Measurements from ENCODE around the gene RBP2. TPM values are rescaled to one million over a fixed set of nuclear protein-coding genes. Genes with fewer than 3 reads are reported as not detected.

The RBP2 gene
- total and polyA plus RNA-seq, 2 of the 8 experiments (the other 6 are each of a cell fraction or from before 2014, with no cell fraction given) = not detected

GRCh38 chr3:139457066-139457465 is 19.2 kb downstream of the RBP2 start:
- Histone ChIP-seq H2AFZ (ENCODE audit: low read length) (no peak overlapping the region), H4K20me1 (replicated peaks in 1 of 2; ENCODE audit: control insufficient read depth in 1 of 2, insufficient read depth in 2 of 2, low read length in 2 of 2) (no peaks in the 10 kb centered on the region), H3K4me2 (ENCODE audit: insufficient read depth in 1 of 2, low read depth in 2 of 2, low read length in 2 of 2) (no peak overlapping the region), H2BK12ac (ENCODE audit: low read depth, low read length) (peak overlapping the region; percentile 72; the same call in 1 of the 2 replicates), H3K79me1 (ENCODE audit: low read depth, low read length) (no peaks in the 10 kb centered on the region), H3K36me3 (ENCODE audit: control insufficient read depth in 2 of 4, insufficient read depth in 4 of 4, low read length in 3 of 4) (no peaks in the 10 kb centered on the region), H3K9ac (replicated peaks in 1 of 4; ENCODE audit: extremely low read depth in 1 of 4, low read depth in 3 of 4, low read length in 3 of 4) (no peak overlapping the region), H3K27ac (ENCODE audit: low read depth, low read length) (no peak overlapping the region), H4K5ac (ENCODE audit: insufficient read length, low read depth, low read length) (no peak overlapping the region), H2BK20ac (ENCODE audit: low read length) (peak overlapping the region; percentile 82; the same call in 1 of the 2 replicates), H4K8ac (ENCODE audit: extremely low read depth, insufficient read depth, low read length) (no peak overlapping the region), H3K4me3 (ENCODE audit: extremely low read depth in 1 of 4, insufficient read depth in 2 of 4, low read depth in 3 of 4, low read length in 4 of 4) (no peak overlapping the region), H4K91ac (replicated peaks; ENCODE audit: insufficient read length, low read length) (no peak overlapping the region), H3K4ac (replicated peaks; ENCODE audit: insufficient read length, low read depth, low read length) (no peak overlapping the region), H2BK5ac (ENCODE audit: low read depth, low read length) (no peak overlapping the region; the same call in 1 of the 2 replicates), H3K18ac (ENCODE audit: extremely low read depth, low read length) (peak overlapping the region; percentile 0; the same call in 1 of the 2 replicates), H3K27me3 (replicated peaks in 1 of 4; ENCODE audit: control insufficient read depth in 3 of 4, extremely low read depth in 1 of 4, insufficient read depth in 3 of 4, low read length in 3 of 4) (no peaks in the 10 kb centered on the region), H3K23me2 (ENCODE audit: low read depth, low read length) (no peaks in the 10 kb centered on the region), H3K4me1 (replicated peaks in 1 of 4; ENCODE audit: control insufficient read depth in 3 of 4, insufficient read depth in 4 of 4, low read length in 3 of 4) (peaks cover 16 to 22% (median 20%) of the 10 kb centered on the region in 4 experiments), H3K23ac (ENCODE audit: insufficient read length) (no peak overlapping the region), H3K79me2 (ENCODE audit: control insufficient read depth in 1 of 2, insufficient read depth in 2 of 2, low read length in 2 of 2) (no peaks in the 10 kb centered on the region), H3K56ac (replicated peaks; ENCODE audit: insufficient read length, low read depth, low read length) (no peak overlapping the region), H2BK15ac (ENCODE audit: low read length) (peak overlapping the region; percentile 90), H2BK120ac (replicated peaks; ENCODE audit: low read depth, low read length) (no peak overlapping the region), H3K9me3 (ENCODE audit: insufficient read depth in 2 of 2, low read depth in 1 of 2, low read length in 1 of 2) (no peaks in the 10 kb centered on the region), H3K14ac (ENCODE audit: insufficient read length) (no peak overlapping the region), H2AK5ac (ENCODE audit: low read depth, low read length) (peak overlapping the region; percentile 93)
- FAIRE-seq (no peak), DNase-seq (ENCODE audit: low read depth in 1 of 2, low spot score in 2 of 2) (no peak)
- ChIA-PET POLR2A (ENCODE audit: partially characterized antibody) (no interaction called here), CTCF (ENCODE audit: partially characterized antibody) (interaction anchor here (0.7 to 8.9 kb wide), 13 partner anchors 9 to 223 kb away, joined by 3 to 61 read pairs (median 7); no protein-coding TSS in a partner anchor)
- WGBS, 2 experiments (ENCODE audit: extremely low coverage in 1 of 2, insufficient coverage in 1 of 2, insufficient read length in 1 of 2, insufficient replicate concordance in 2 of 2, low coverage in 1 of 2, low lambda C conversion rate in 2 of 2, missing lambda C conversion rate in 1 of 2) = 82% methylated on average over 3 of the region's 3 CpGs; no CpG with 5 or more reads in 1 of the 2 experiments
- no peak for TF ChIP-seq ATF2 (IDR thresholded peaks at IDR 0.05; ENCODE audit: low read length)
- TF ChIP-seq RAD21 (IDR thresholded peaks at IDR 0.05 in 1 of 2, conservative IDR thresholded peaks at IDR 0.05 in 1 of 2; ENCODE audit: low read depth in 2 of 2, low read length in 2 of 2) = no peak
- TF ChIP-seq KDM4A (IDR thresholded peaks at IDR 0.05; ENCODE audit: low read depth, low read length, severe bottlenecking) = no peak
- no peak for TF ChIP-seq POLR2AphosphoS5 (IDR thresholded peaks at IDR 0.05; ENCODE audit: low read depth, low read length)
- TF ChIP-seq SIN3A (conservative IDR thresholded peaks at IDR 0.05 in 1 of 2, IDR thresholded peaks at IDR 0.05 in 1 of 2; ENCODE audit: low read depth in 1 of 2, low read length in 2 of 2) = no peak
- no peak for TF ChIP-seq SUZ12 (IDR thresholded peaks at IDR 0.05; ENCODE audit: low read length)
- TF ChIP-seq KDM5A (IDR thresholded peaks at IDR 0.05; ENCODE audit: low read length) = no peak
- TF ChIP-seq MAFK (IDR thresholded peaks at IDR 0.05; ENCODE audit: low read depth, low read length) = no peak
- TF ChIP-seq RXRA (IDR thresholded peaks at IDR 0.05; ENCODE audit: insufficient read depth, low read depth, low read length) = no peak
- TF ChIP-seq SIRT6 (IDR thresholded peaks at IDR 0.05; ENCODE audit: low read length) = no peak
- TF ChIP-seq, protein P1, sequence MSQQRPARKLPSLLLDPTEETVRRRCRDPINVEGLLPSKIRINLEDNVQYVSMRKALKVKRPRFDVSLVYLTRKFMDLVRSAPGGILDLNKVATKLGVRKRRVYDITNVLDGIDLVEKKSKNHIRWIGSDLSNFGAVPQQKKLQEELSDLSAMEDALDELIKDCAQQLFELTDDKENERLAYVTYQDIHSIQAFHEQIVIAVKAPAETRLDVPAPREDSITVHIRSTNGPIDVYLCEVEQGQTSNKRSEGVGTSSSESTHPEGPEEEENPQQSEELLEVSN (IDR thresholded peaks at IDR 0.05) = no peak
